IMR-90 (cell line): ENCODE results near the gene DCTN2.

ENCODE experiments used
- BHLHE40 ChIP-seq: fragments of 150-350 bp; IDR thresholded peaks from 2 replicates; pipeline ENCODE4 v1.6.1; 2016; ENCODE audit warnings: mild to moderate bottlenecking, low read depth, low read length
- CEBPB ChIP-seq: IDR thresholded peaks from 2 replicates; pipeline ENCODE4 v1.6.1; 2012; ENCODE audit warnings: low read depth, low read length, improper control_type of control experiment
- CHD1 ChIP-seq: IDR thresholded peaks from 2 replicates; pipeline ENCODE4 v1.6.1; 2012; ENCODE audit warnings: low read depth, low read length, improper control_type of control experiment
- MAFK ChIP-seq: IDR thresholded peaks from 2 replicates; pipeline ENCODE4 v1.6.1; 2012; ENCODE audit warnings: low read depth, low read length, improper control_type of control experiment
- MAZ ChIP-seq: IDR thresholded peaks from 2 replicates; pipeline ENCODE4 v1.6.1; 2012; ENCODE audit warnings: low read depth, mild to moderate bottlenecking, low read length, improper control_type of control experiment, moderate library complexity, borderline replicate concordance
- POLR2A ChIP-seq: IDR thresholded peaks from 2 replicates; pipeline ENCODE4 v1.6.1; 2012; ENCODE audit warnings: mild to moderate bottlenecking, low read depth, low read length
- RAD21 ChIP-seq: IDR thresholded peaks from 2 replicates; pipeline ENCODE4 v1.6.1; 2012; ENCODE audit warnings: low read length, improper control_type of control experiment
- RFX5 ChIP-seq: IDR thresholded peaks from 2 replicates; pipeline ENCODE4 v1.8.0; 2012; ENCODE audit warnings: low read depth, mild to moderate bottlenecking, low read length, moderate library complexity
- SMC3 ChIP-seq: fragments of 150-350 bp; IDR thresholded peaks from 2 replicates; pipeline ENCODE4 v1.6.1; 2016; ENCODE audit warnings: low read depth, mild to moderate bottlenecking, antibody characterized with exemption, low read length, moderate library complexity
- TF ChIP-seq, protein P1 (sequence below): conservative IDR thresholded peaks from 2 replicates; pipeline ENCODE4 v1.5.1; 2012; ENCODE audit warnings: mild to moderate bottlenecking, low read depth, low read length, improper control_type of control experiment

GRCh38 chr12:57554453-57554852 lies 7.5 kb upstream of the DCTN2 start:
- TF ChIP-seq, protein P1, sequence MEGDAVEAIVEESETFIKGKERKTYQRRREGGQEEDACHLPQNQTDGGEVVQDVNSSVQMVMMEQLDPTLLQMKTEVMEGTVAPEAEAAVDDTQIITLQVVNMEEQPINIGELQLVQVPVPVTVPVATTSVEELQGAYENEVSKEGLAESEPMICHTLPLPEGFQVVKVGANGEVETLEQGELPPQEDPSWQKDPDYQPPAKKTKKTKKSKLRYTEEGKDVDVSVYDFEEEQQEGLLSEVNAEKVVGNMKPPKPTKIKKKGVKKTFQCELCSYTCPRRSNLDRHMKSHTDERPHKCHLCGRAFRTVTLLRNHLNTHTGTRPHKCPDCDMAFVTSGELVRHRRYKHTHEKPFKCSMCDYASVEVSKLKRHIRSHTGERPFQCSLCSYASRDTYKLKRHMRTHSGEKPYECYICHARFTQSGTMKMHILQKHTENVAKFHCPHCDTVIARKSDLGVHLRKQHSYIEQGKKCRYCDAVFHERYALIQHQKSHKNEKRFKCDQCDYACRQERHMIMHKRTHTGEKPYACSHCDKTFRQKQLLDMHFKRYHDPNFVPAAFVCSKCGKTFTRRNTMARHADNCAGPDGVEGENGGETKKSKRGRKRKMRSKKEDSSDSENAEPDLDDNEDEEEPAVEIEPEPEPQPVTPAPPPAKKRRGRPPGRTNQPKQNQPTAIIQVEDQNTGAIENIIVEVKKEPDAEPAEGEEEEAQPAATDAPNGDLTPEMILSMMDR = no peak
- TF ChIP-seq BHLHE40 (no peak), SMC3 (no peak), RAD21 (no peak), MAZ (no peak), MAFK (no peak), CEBPB (no peak), RFX5 (no peak), CHD1 (no peak), POLR2A (no peak)
